IPS-NIHi11 (cell line): ENCODE results near the gene ARHGAP40.

ENCODE experiments used
- DNase-seq: peaks from one replicate; pipeline ENCODE4 v3.0.0; 2012; ENCODE audit warnings: mixed read lengths, low spot score

ARHGAP40 gene

DNA sequence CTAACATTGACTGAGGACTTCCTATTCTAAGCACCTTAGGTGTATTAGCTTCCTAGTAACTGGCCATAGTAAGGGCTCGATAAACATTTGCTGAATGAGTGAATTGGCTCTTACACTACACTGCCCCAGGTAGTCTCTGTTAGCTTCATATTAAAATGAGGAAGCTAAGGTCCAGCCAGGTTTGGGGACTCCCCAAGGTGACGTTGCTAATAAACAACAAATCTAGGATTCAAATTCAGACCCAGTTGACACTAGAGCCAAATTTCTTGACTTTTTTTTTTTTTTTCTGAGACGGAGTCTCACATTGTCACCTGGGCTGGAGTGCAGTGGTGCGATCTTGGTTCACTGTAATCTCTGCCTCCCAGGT is 16.2 kb downstream of the ARHGAP40 start:
- DNase-seq, result no peak

- no peak for DNase-seq
These were observed 18.8 kb downstream of the ARHGAP40 start for GRCh38 chr20:38620441-38620840.

GRCh38 chr20:38623061-38623460 is 21.5 kb downstream of the ARHGAP40 start:
- no peak for DNase-seq

DNA sequence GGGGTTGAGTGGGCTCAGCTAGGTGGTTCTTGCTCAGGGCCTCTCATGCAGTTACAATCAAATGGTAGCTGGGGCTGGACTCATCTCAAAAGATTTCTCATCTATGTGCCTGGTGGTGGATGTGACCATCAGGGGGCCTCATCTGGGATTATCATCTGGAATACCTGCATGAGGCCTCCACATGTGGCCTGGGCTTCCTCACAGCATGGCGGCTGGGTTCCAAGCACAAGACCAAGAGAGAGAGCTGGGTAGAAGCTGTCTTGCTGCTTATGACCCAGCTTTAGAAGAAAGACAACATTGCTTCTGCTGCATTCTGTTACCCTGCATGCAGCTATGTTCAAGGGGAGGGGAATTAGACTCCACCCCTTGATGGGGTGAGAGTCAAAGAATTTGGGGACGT is 22.5 kb downstream of the ARHGAP40 start:
- no peak for DNase-seq

- DNase-seq, result no peak
These were observed 24.3 kb downstream of the ARHGAP40 start for GRCh38 chr20:38625896-38626295.

DNA sequence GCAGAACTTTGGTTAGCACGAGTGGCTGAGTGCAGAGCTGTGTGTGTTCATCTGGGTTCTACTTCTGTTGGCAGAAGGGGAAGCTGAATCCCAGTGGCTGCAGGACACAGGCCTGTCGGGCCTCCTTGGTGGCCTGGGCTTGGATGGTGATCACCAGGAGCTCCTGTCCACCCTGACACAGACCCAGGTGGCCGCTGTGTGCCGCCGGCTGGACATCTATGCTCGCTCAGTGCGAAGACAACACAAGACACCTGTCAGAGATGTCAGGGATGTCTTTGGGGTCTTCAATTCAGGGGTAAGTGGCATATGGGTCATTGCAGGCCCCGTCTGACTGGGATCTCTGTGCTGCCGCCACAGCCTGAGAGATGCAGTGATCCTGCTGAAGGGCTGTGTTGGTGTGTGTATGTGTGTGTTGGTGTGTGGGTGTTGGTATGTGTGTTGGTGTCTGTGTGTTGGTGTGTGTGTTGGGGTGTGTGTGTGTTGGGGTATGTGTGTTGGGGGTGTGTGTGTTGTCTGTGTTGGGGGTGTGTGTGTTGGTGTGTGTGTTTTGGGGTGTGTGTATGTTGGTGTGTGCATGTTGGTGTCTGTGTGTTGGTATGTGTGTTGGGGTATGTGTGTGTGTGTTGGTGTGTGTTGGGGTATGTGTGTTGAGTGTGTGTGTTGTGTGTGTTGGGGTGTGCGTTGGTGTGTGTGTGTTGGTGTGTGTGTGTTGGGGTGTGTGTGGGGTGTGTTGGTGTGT is 25.5 kb downstream of the ARHGAP40 start:
- DNase-seq, result no peak

DNA sequence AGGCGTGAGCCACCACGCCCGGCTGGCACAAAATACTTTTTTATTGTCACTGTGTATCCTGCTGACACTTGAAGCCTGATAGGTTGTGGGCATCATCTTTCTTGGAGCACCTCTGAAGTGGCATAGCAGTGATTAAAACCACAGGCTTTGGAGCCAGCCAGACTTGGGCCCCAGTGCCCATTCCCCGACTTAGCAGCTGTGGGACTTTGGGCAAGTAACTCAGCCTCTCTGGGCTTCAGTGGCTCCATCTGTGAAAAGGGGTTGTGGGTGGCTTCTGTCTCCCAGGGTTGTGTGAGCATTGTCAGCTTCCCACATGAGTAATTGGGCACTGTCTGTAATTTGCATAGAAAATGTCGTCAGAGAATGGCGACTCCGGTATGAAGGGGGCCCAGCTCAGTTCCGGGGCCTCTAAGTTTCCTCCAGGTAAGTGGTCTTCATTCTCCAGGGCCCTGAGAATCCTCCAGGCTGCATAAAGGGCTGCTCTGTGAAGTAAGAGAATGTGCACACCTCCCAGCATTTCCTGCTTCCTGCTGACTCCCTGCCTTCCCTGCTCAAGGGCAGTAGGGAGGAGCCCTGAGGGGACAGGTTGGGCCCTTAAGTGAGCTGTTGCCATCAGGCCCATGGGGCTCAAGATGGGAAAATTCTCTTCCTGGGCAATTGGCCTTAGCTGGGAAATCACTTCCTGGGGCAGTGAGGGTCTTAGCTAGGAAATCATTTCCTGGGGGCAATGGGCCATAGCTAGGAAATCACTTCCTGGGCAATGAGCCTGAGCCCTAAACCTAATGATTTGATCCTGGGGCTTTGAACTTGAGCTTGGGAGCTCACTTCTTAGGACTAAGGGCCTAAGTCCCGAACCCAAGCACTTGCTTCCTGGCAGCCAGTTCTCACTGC is 27.2 kb downstream of the ARHGAP40 start:
- DNase-seq, result peak; percentile 34

- DNase-seq, result no peak
These were observed 28.4 kb downstream of the ARHGAP40 start for GRCh38 chr20:38629979-38630378.

GRCh38 chr20:38630727-38631126 is 29.1 kb downstream of the ARHGAP40 start:
- no peak for DNase-seq

GRCh38 chr20:38631155-38632022 is 29.8 kb downstream of the ARHGAP40 start:
- DNase-seq, result no peak

DNA sequence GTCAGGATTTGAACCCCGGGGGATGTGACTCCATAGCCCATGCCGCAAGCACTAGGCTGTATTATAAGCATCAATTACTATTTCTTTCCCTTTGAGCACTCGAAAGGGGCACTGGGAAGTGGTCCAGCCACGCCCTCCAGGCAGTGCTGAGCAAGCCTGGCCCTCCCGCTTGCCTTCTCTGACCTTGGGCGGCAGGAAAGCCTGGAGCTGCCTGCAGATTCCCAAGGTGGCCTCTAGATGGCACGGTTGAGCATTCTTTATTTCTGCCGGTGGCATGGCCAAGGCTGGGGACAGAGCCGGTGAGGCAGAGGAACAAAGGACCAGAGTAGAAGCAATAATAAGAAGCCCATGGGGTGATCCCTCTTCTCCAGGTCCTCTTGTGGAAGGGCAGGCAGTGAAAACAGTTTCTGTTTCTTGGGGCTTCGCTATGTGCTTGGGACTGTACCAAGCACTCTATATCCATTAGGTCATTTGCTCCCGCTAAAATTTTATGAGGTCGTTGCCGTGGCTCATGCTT is 32.0 kb downstream of the ARHGAP40 start:
- DNase-seq, result peak; percentile 88

GRCh38 chr20:38635721-38636288 is 34.2 kb downstream of the ARHGAP40 start:
- no peak for DNase-seq

DNA sequence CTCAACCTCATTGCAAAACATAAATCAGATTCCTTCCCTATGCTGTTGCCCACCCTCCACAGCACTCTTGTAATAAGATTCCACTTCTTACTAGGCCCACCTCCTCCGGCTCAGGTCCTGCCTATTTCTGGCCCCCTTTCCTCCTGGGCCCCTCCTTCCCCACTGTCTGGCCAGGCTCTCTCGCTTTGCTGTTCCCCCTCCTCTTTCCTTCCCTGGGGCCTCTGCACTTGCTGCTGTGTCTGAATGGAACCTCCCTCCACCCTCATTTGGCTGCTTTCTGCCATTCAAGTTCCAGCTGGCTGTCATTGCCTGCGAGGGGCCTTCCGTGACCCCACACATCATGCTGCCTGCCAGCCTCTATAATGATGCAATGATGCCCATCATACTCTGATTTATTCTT is 38.9 kb downstream of the ARHGAP40 start:
- DNase-seq, result peak; percentile 43

DNA sequence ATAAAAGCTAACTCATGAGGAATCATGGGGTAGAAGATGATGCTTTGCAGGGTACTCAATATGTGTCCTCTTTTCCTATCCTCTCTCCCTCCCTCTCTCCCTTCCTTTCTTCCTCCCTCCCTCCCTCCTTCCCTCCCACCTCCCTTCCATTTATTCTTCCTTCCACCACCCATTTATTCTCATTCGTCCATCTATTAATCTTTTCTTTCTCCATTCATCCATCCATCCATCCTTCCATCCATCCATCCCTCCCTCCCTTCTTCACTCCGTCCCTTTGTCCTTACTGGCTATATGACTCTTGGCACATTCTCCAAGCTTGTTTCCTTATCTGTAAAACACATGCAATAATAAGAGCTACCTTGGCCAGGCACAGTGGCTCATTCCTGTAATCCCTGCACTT is 40.9 kb downstream of the ARHGAP40 start:
- no peak for DNase-seq

DNA sequence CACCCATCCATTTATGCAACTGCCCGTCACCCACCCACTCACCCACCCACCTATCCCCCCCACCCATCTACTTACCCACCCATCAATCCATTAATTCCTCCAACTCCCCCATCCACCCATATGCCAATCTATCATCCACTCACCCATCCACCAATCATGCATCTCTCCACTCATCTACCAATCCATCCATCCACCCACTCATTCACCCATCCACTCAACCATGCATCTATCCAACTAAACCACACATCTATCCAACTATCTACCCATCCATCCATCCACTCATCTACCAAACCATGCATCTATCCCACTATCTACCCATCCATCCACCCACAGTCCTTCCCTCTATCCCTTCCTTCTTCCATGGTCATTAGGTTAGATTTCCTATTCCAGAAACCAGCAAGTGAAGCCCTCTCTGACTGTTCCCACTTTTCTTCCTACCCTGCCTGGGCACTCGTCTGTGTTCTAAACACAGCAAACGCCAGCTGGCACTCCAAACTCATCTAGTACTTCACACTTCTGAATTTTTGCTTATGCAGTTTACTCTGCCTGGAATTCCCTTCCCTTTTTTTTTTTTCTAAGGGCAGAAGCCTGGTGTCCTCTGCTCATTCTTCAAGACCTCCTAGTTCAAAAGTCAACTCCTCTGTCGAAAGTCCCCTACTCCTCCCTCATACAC is 43.1 kb downstream of the ARHGAP40 start:
- DNase-seq, result no peak

DNA sequence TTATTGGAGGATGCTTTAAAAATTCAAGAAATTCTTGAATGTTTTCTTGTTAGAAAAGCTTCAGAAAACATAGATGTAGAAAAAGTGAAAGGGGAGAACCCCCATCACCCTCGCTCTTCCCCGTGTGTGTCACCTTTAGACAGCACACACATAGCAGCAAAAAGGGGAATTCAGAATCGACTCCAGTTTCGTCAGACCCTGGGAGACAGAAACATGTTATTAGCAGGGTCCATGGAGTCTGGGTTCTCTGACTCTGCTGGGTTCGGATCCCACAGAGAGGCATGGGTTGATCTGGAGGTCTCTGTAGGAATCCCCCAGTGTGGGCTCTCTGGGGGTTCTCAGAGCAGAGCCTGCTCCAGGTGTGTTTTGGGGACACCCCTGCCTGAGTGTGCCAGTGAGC is 43.7 kb downstream of the ARHGAP40 start:
- DNase-seq, result no peak

DNA sequence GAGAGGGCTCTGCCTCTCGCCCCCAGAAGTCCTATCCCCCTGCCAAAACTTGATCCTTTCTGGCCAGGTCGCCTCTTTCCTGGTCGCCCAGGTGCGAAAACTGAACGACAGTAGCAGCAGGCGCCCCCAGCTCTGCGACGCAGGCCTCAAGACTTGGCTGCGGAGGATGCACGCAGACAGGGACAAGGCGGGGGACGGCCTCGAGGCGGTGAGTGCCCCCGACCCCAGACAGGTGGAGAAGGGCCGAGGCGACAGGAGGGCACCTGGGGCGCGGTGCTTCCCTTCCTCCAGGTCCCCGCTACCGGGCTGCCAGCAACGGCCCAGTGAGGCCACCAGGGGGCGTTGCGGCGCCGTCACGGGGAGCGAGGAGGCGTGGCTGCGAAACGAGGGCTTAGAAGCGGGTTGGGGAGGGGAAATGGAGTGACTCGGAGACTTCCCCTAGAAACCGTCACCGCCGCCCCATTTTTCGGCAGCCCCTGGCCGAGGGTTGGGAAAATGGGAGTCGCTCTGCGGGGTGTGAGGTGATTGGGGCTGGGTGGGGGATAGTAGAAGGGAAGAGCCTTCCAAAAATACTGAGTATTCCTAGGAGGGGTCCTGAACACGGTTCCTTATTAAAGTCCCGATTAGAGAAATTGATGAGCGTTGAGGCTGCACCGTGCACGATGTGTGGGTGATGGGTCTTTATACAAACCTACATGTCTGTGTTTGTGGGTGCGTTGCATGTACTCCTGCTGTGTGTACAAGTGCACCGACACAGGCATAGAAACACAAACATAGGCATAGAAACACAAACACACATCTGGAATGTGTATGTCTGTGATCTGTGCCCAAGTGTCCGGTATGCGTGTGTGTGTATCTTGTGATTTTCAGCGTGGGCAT is 44.6 kb downstream of the ARHGAP40 start:
- peak; percentile 95 for DNase-seq

DNA sequence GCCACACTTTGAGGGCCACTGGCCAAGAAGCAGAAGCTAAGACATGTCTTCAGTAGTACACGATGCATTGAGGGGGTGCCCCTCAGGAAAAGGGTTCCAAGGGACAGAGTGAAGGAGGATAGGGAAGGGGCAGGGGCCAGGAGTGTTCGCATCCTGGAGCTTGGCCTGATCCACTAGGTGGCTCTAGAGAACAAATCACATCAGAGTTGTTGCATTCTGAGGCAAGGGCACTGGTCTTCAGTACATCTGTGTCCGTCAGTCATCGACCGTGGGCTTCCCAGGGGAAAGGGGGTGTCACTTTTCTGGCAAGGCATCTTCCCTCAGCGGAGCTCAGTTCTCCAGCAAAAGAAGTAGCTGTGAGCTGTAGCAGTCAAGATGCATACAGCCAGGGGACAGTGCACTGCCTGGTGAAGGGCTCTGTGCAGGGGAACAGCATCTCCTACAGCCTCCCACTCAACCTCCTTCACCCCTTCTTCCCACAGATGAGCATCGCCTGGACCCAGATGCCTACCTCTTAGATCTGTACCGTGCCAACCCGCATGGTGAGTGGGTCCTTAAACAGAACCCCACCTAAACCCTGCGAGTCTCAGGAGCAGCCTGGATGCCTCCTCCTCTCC is 47.8 kb downstream of the ARHGAP40 start:
- peak; percentile 63 for DNase-seq

DNA sequence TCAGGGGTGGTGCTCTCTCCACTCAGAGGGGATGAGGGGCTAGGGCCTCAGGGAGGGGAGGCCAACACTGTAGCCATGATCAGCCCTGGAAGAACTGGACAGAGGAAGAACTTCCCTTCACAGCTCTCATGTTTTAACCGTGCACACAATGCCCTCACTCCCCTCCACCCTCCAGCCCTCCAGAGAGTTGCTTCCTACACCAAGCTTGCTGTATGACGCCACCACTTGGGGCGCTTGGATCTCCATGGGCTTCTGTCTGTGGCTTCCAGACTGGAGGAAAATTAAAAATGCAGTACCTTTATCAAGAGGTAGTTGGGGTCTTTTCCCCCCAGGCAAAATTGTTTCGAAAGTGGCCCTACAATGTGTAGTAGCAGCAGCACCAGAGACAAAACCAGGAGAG is 48.4 kb downstream of the ARHGAP40 start:
- no peak for DNase-seq

- DNase-seq, result no peak
These were observed 49.5 kb downstream of the ARHGAP40 start for GRCh38 chr20:38651154-38651553.
